Measurements from ENCODE around the gene GLDC. TPM values are rescaled to one million over a fixed set of nuclear protein-coding genes. Genes with fewer than 3 reads are reported as not detected.

Gene GLDC
- total and polyA plus RNA-seq, 4 donors = 26.7 to 102 (median 59.3) TPM

DNA sequence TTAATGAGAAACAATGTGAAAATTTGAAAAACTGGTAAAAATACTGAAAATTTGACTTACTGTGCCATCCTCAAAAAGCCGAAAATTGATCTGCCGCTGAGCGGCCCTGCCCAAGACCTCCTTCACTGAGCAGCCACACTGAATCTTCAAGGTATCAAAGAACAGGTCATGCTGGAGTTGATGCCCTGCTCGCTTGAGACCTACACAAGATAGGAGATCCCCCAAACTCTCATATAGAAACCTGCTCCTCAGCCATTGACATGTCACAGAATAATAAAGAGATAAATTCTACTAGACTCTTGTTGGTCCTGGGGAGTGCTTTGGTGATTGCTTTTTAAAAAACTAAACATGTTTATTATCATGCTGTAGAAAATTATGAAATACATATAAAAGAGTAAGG lies 52.7 kb downstream of the GLDC start:
- WGBS = 93% methylated on average over 4 of the region's 4 CpGs

DNA sequence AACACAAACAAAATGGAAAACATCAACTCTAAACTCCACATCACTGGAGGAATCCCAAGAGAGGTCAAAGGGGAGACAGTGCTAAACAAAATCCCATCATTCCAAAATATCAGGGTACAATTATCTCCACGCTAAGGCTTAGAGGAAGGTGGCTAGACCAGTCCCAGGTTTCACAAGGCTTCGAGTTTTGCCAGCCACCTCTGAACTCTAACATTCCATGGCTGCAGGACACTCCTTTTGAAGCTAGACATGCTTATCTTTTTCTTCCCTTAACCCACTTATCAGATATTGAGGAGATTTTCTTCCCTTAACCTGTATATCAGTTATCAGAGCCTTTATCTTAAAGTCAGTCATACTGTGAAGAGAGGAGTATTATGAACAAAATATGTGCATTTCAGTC lies 53.3 kb downstream of the GLDC start:
- H3K4me3 ChIP-seq (ENCODE audit: low read depth in 1 of 3, low read length in 3 of 3) = no peak overlapping the region
- no peaks in the 10 kb centered on the region for H3K9me3 ChIP-seq (ENCODE audit: control insufficient read depth in 4 of 4, low read length in 3 of 4)
- 68% methylated on average over 2 of the region's 2 CpGs for WGBS
- no peak overlapping the region for H3K9ac ChIP-seq (ENCODE audit: low read depth in 1 of 2, low read length in 2 of 2)
- H3K4me1 ChIP-seq (ENCODE audit: control insufficient read depth in 4 of 4, insufficient read depth in 4 of 4, low read length in 3 of 4) = no peaks in the 10 kb centered on the region
- H3K36me3 ChIP-seq (ENCODE audit: control insufficient read depth in 4 of 4, insufficient read depth in 3 of 4, low read depth in 1 of 4, low read length in 3 of 4) = peaks cover 10 to 69% (median 42%) of the 10 kb centered on the region in 4 donors
- TF ChIP-seq, protein P1, sequence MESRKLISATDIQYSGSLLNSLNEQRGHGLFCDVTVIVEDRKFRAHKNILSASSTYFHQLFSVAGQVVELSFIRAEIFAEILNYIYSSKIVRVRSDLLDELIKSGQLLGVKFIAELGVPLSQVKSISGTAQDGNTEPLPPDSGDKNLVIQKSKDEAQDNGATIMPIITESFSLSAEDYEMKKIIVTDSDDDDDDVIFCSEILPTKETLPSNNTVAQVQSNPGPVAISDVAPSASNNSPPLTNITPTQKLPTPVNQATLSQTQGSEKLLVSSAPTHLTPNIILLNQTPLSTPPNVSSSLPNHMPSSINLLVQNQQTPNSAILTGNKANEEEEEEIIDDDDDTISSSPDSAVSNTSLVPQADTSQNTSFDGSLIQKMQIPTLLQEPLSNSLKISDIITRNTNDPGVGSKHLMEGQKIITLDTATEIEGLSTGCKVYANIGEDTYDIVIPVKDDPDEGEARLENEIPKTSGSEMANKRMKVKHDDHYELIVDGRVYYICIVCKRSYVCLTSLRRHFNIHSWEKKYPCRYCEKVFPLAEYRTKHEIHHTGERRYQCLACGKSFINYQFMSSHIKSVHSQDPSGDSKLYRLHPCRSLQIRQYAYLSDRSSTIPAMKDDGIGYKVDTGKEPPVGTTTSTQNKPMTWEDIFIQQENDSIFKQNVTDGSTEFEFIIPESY (IDR thresholded peaks at IDR 0.05) = no peak
- no peak for TF ChIP-seq EGR1 (IDR thresholded peaks at IDR 0.05; ENCODE audit: low read depth in 2 of 2)
- no peak for TF ChIP-seq YY1 (IDR thresholded peaks at IDR 0.05)
- TF ChIP-seq, protein P2, sequence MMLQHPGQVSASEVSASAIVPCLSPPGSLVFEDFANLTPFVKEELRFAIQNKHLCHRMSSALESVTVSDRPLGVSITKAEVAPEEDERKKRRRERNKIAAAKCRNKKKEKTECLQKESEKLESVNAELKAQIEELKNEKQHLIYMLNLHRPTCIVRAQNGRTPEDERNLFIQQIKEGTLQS (IDR thresholded peaks at IDR 0.05) = no peak
- TF ChIP-seq RAD21 (IDR thresholded peaks at IDR 0.05) = no peak
- no peak for DNase-seq (ENCODE audit: low spot score)
- H3K27ac ChIP-seq (ENCODE audit: low read depth in 1 of 2, low read length in 2 of 2) = no peak overlapping the region
- no peaks in the 10 kb centered on the region for H3K27me3 ChIP-seq (ENCODE audit: control insufficient read depth in 4 of 4, insufficient read depth in 4 of 4, low read length in 3 of 4)

More for the DNA sequence above, 52.7 kb downstream of the GLDC start:
- peaks cover 10 to 67% (median 40%) of the 10 kb centered on the region in 4 donors for H3K36me3 ChIP-seq (ENCODE audit: control insufficient read depth in 4 of 4, insufficient read depth in 3 of 4, low read depth in 1 of 4, low read length in 3 of 4)
- TF ChIP-seq, protein P3, sequence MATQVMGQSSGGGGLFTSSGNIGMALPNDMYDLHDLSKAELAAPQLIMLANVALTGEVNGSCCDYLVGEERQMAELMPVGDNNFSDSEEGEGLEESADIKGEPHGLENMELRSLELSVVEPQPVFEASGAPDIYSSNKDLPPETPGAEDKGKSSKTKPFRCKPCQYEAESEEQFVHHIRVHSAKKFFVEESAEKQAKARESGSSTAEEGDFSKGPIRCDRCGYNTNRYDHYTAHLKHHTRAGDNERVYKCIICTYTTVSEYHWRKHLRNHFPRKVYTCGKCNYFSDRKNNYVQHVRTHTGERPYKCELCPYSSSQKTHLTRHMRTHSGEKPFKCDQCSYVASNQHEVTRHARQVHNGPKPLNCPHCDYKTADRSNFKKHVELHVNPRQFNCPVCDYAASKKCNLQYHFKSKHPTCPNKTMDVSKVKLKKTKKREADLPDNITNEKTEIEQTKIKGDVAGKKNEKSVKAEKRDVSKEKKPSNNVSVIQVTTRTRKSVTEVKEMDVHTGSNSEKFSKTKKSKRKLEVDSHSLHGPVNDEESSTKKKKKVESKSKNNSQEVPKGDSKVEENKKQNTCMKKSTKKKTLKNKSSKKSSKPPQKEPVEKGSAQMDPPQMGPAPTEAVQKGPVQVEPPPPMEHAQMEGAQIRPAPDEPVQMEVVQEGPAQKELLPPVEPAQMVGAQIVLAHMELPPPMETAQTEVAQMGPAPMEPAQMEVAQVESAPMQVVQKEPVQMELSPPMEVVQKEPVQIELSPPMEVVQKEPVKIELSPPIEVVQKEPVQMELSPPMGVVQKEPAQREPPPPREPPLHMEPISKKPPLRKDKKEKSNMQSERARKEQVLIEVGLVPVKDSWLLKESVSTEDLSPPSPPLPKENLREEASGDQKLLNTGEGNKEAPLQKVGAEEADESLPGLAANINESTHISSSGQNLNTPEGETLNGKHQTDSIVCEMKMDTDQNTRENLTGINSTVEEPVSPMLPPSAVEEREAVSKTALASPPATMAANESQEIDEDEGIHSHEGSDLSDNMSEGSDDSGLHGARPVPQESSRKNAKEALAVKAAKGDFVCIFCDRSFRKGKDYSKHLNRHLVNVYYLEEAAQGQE (IDR thresholded peaks at IDR 0.05) = no peak
- no peak for TF ChIP-seq FOXA1 (IDR thresholded peaks at IDR 0.05)
- no peak overlapping the region for H3K9ac ChIP-seq (ENCODE audit: low read depth in 1 of 2, low read length in 2 of 2)
- H3K27ac ChIP-seq (ENCODE audit: low read depth in 1 of 2, low read length in 2 of 2) = no peak overlapping the region
- H3K4me3 ChIP-seq (ENCODE audit: low read depth in 1 of 3, low read length in 3 of 3) = no peak overlapping the region
- no peaks in the 10 kb centered on the region for H3K9me3 ChIP-seq (ENCODE audit: control insufficient read depth in 4 of 4, low read length in 3 of 4)
- no peaks in the 10 kb centered on the region for H3K27me3 ChIP-seq (ENCODE audit: control insufficient read depth in 4 of 4, insufficient read depth in 4 of 4, low read length in 3 of 4)
- no peak for DNase-seq (ENCODE audit: low spot score)
- no peaks in the 10 kb centered on the region for H3K4me1 ChIP-seq (ENCODE audit: control insufficient read depth in 4 of 4, insufficient read depth in 4 of 4, low read length in 3 of 4)

DNA sequence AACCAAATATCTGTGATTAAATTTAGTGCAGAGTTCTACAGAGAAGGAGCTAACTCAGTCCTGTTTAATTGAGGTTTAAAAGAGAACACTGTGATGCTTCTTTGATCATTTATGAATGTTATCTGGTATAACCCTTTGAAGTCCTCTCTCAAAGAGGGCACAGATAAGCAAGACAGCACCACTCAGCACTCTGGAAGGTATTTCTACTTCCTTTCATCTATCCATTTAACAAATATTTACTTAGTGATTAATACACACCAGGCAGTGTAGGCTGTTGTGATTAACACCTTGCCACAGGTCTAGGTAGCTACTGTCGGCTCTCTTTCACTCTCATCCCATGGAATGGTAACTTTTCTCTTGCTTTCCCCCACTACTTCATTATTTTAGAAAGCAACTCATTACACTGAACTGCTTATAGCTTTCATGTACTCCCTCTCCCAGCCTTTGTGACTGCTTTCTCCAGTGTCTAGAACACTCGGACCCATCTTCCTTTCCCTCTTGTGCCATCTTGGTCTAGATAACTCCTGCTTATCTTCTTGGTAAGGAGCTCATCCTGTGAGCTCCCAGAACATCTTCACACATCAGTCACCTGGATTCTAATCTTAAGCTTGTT lies 54.7 kb downstream of the GLDC start:
- Histone ChIP-seq H3K9ac (ENCODE audit: low read depth in 1 of 2, low read length in 2 of 2) (no peak overlapping the region), H3K36me3 (ENCODE audit: control insufficient read depth in 4 of 4, insufficient read depth in 3 of 4, low read depth in 1 of 4, low read length in 3 of 4) (peaks cover 10 to 70% (median 47%) of the 10 kb centered on the region in 4 donors), H3K27ac (ENCODE audit: low read depth in 1 of 2, low read length in 2 of 2) (no peak overlapping the region), H3K4me3 (ENCODE audit: low read depth in 1 of 3, low read length in 3 of 3) (no peak overlapping the region), H3K27me3 (ENCODE audit: control insufficient read depth in 4 of 4, insufficient read depth in 4 of 4, low read length in 3 of 4) (no peaks in the 10 kb centered on the region), H3K4me1 (ENCODE audit: control insufficient read depth in 4 of 4, insufficient read depth in 4 of 4, low read length in 3 of 4) (no peaks in the 10 kb centered on the region), H3K9me3 (ENCODE audit: control insufficient read depth in 4 of 4, low read length in 3 of 4) (no peaks in the 10 kb centered on the region)
- TF ChIP-seq, protein P3 (IDR thresholded peaks at IDR 0.05) = no peak
- no peak for TF ChIP-seq SP1 (IDR thresholded peaks at IDR 0.05)
- TF ChIP-seq, protein P4, sequence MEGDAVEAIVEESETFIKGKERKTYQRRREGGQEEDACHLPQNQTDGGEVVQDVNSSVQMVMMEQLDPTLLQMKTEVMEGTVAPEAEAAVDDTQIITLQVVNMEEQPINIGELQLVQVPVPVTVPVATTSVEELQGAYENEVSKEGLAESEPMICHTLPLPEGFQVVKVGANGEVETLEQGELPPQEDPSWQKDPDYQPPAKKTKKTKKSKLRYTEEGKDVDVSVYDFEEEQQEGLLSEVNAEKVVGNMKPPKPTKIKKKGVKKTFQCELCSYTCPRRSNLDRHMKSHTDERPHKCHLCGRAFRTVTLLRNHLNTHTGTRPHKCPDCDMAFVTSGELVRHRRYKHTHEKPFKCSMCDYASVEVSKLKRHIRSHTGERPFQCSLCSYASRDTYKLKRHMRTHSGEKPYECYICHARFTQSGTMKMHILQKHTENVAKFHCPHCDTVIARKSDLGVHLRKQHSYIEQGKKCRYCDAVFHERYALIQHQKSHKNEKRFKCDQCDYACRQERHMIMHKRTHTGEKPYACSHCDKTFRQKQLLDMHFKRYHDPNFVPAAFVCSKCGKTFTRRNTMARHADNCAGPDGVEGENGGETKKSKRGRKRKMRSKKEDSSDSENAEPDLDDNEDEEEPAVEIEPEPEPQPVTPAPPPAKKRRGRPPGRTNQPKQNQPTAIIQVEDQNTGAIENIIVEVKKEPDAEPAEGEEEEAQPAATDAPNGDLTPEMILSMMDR (IDR thresholded peaks at IDR 0.05; ENCODE audit: low read depth, low read length, missing input control) = no peak
- DNase-seq (ENCODE audit: low spot score) = no peak
- WGBS = 66% methylated on average over 2 of the region's 2 CpGs

All from liver (tissue), 9 donors.